Naive thymus-derived CD4-positive, alpha-beta T cell (primary cell): ENCODE results near the gene EEF1AKMT1. TPM values are rescaled to one million over a fixed set of nuclear protein-coding genes. Genes with fewer than 3 reads are reported as not detected.
A peak's percentile ranks its signal among the peaks of the same experiment; 100 is the strongest.

Experiments used
- ATAC-seq: fragments of 150-1000 bp; cut with Tn5 transposase; 2 replicates; pipeline ENCODE4 v1.10.0; 2021; ENCODE audit warnings: mild to moderate bottlenecking, moderate library complexity
- CTCF ChIA-PET: fragments of 350-600 bp; sonication (Branson Sonifier 250); formaldehyde crosslinking; loops from one replicate; lab custom pipeline; 2021; ENCODE audit warnings: antibody characterized with exemption; lab: Charles Lee
- POLR2A ChIA-PET: fragments of 350-600 bp; sonication (Branson Sonifier 250); formaldehyde crosslinking; loops from one replicate; lab custom pipeline; 2021; ENCODE audit warnings: antibody characterized with exemption, inconsistent platforms; lab: Charles Lee
- DNase-seq, 9 donors: peaks; one replicate each; pipeline versions ENCODE4 v3.0.0 to v3.0.0-alpha.2; 2020 to 2022; ENCODE audit warnings: mixed read lengths in 1 of 9
- H3K27ac ChIP-seq: one replicate; pipeline ENCODE4 v1.7.0; 2013; ENCODE audit warnings: mild to moderate bottlenecking, low read depth, low read length, moderate library complexity
- H3K27me3 ChIP-seq, 2 donors: one replicate each; pipeline ENCODE4 v1.7.0; 2013; ENCODE audit warnings: low read length in 2 of 2, mild to moderate bottlenecking in 2 of 2, moderate library complexity in 2 of 2; ENCODE audit not compliant: control insufficient read depth in 2 of 2, insufficient read depth in 2 of 2
- H3K36me3 ChIP-seq, 3 experiments: 1 replicate in 2 of 3; 2 replicates in 1 of 3; pipeline ENCODE4 v1.7.0; 2013; ENCODE audit warnings: low read length in 3 of 3, mild to moderate bottlenecking in 3 of 3, moderate library complexity in 1 of 3; ENCODE audit not compliant: insufficient read depth in 3 of 3, control insufficient read depth in 2 of 3
- H3K4me1 ChIP-seq, 2 donors: one replicate each; pipeline ENCODE4 v1.7.0; 2013; ENCODE audit warnings: low read length in 2 of 2, mild to moderate bottlenecking in 2 of 2, moderate library complexity in 1 of 2; ENCODE audit not compliant: control insufficient read depth in 2 of 2, insufficient read depth in 2 of 2
- H3K4me3 ChIP-seq: 2 replicates; pipeline ENCODE4 v1.7.0; 2013; ENCODE audit warnings: mild to moderate bottlenecking, low read length
- H3K9me3 ChIP-seq, 3 experiments: 1 replicate in 2 of 3; 2 replicates in 1 of 3; pipeline ENCODE4 v1.7.0; 2013; ENCODE audit warnings: low read length in 3 of 3; ENCODE audit not compliant: control insufficient read depth in 2 of 3
- H3K27ac Mint-ChIP-seq, 9 donors: one replicate each; pipeline ENCODE4 v1.8.0; 2020 to 2022; ENCODE audit warnings: mixed read lengths in 9 of 9, mild to moderate bottlenecking in 8 of 9, moderate library complexity in 5 of 9, inconsistent platforms in 2 of 9
- H3K27me3 Mint-ChIP-seq, 5 donors: one replicate each; pipeline ENCODE4 v1.8.0; 2021 to 2022; ENCODE audit warnings: mixed read lengths in 5 of 5, mild to moderate bottlenecking in 1 of 5
- H3K36me3 Mint-ChIP-seq, 5 donors: one replicate each; pipeline ENCODE4 v1.8.0; 2020 to 2022; ENCODE audit warnings: mixed read lengths in 5 of 5, mild to moderate bottlenecking in 3 of 5, inconsistent platforms in 1 of 5
- H3K4me1 Mint-ChIP-seq, 7 donors: one replicate each; pipeline ENCODE4 v1.8.0; 2020 to 2022; ENCODE audit warnings: mixed read lengths in 7 of 7, mild to moderate bottlenecking in 3 of 7, inconsistent platforms in 1 of 7
- H3K4me3 Mint-ChIP-seq, 10 donors: one replicate each; pipeline ENCODE4 v1.8.0; 2020 to 2022; ENCODE audit warnings: mild to moderate bottlenecking in 10 of 10, mixed read lengths in 10 of 10, moderate library complexity in 6 of 10, inconsistent platforms in 2 of 10
- H3K9me3 Mint-ChIP-seq, 11 donors: one replicate each; pipeline ENCODE4 v1.8.0; 2020 to 2022; ENCODE audit warnings: mixed read lengths in 11 of 11, mild to moderate bottlenecking in 4 of 11, inconsistent platforms in 1 of 11, moderate library complexity in 1 of 11
- intact Hi-C, 2 donors: fragments of 100-400 bp; cut with micrococcal nuclease; formaldehyde crosslinking; loops; one replicate each; pipeline ENCODE4 v1.15.1; 2023
- polyA plus RNA-seq, 2 donors: library from polyadenylated mRNA; unstranded; fragments of 300-500 nt; fragmentation: Illumina TruSeq; gene quantifications; one replicate each; pipeline ENCODE4 v1.2.3, GENCODE V29; 2021
- total RNA-seq, 6 experiments: library from RNA in 5 of 6; stranded (reverse) in 5 of 6; gene quantifications; 1 replicate in 5 of 6; 2 replicates in 1 of 6; pipeline ENCODE4 v1.2.3 and lab custom pipeline; 2021 to 2026

EEF1AKMT1 gene
- total and polyA plus RNA-seq, 7 experiments from 2014 or later = 4.2 to 14.1 (median 9.8) TPM

DNA sequence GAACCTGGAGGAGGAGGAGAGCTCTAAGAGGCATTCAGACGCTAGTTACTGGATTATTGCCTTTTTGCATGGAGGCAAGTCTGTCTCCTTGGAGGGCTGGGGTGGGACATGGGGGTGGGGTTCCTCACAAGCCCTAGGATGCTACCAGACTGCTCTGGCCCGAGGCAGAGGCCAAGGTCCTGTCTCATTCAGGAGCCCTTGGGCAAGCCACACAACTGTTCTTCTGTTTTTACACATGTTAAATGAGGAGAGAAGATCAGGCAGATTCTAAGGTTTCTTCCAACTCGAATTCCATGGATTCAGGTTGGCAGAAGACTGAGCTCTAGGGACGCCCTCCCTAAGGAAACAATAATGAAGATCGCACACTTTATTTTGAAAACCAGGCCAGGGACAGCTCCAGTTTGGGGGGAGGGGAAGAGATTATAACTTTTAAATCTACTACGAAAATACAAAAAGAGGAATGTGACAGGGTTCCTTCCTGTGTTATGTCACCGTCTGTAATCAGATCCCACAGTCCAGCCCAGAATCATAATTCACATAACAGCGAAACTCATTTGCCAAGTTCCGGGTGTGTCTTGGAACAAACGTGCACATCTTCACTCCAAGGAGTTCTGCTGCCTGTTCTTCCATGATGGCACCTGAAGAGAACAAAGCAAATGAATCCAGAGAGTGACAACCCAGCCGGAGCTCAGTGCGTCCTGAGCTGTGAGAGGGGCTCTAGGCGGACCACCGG is 45.0 kb downstream of the EEF1AKMT1 start:
- Histone ChIP-seq H3K27ac (no peak overlapping the region), H3K9me3 (no peaks in the 10 kb centered on the region), H3K27me3 (no peaks in the 10 kb centered on the region), H3K4me1 (no peaks in the 10 kb centered on the region), H3K36me3 (peaks cover 0 to 6% (median 0%) of the 10 kb centered on the region in 3 experiments), H3K4me3 (no peak overlapping the region)
- H3K4me3 Mint-ChIP-seq = no peak overlapping the region
- H3K27ac Mint-ChIP-seq = no peak overlapping the region
- POLR2A ChIA-PET = no interaction called here
- peaks cover 0 to 32% (median 27%) of the 10 kb centered on the region in 5 donors for H3K36me3 Mint-ChIP-seq
- CTCF ChIA-PET = no interaction called here
- H3K9me3 Mint-ChIP-seq = peaks cover 0 to 2% (median 0%) of the 10 kb centered on the region in 11 donors
- peaks cover 0 to 2% (median 0%) of the 10 kb centered on the region in 7 donors for H3K4me1 Mint-ChIP-seq
- H3K27me3 Mint-ChIP-seq = no peaks in the 10 kb centered on the region
- intact Hi-C loops = no loop called here
- DNase-seq = no peak
- ATAC-seq = no peak

GRCh38 chr13:20727856-20728255 is 45.9 kb downstream of the EEF1AKMT1 start:
- H3K27me3 ChIP-seq = no peaks in the 10 kb centered on the region
- intact Hi-C loops = no loop called here
- no peaks in the 10 kb centered on the region for H3K9me3 ChIP-seq
- Mint-ChIP-seq H3K4me1 (peaks cover 0 to 2% (median 0%) of the 10 kb centered on the region in 7 donors), H3K9me3 (peaks cover 0 to 2% (median 0%) of the 10 kb centered on the region in 11 donors), H3K27me3 (peaks cover 0 to 4% (median 2%) of the 10 kb centered on the region in 5 donors), H3K27ac (no peak overlapping the region), H3K36me3 (peaks cover 0 to 32% (median 27%) of the 10 kb centered on the region in 5 donors), H3K4me3 (no peak overlapping the region)
- CTCF ChIA-PET = no interaction called here
- H3K4me1 ChIP-seq = no peaks in the 10 kb centered on the region
- H3K4me3 ChIP-seq = no peak overlapping the region
- H3K27ac ChIP-seq = no peak overlapping the region
- no peak for DNase-seq
- POLR2A ChIA-PET = no interaction called here
- ATAC-seq = no peak
- peaks cover 0 to 6% (median 0%) of the 10 kb centered on the region in 3 experiments for H3K36me3 ChIP-seq

GRCh38 chr13:20721454-20722357 is 52.1 kb downstream of the EEF1AKMT1 start:
- Mint-ChIP-seq H3K9me3 (no peaks in the 10 kb centered on the region), H3K36me3 (peaks cover 0 to 4% (median 0%) of the 10 kb centered on the region in 5 donors), H3K27ac (no peak overlapping the region), H3K27me3 (peaks cover 10 to 18% (median 14%) of the 10 kb centered on the region in 5 donors), H3K4me1 (peaks cover 0 to 8% (median 3%) of the 10 kb centered on the region in 7 donors), H3K4me3 (peak overlapping the region in 9 of 10 donors; percentile 23 to 78 (median 53))
- intact Hi-C loops = no loop called here
- H3K36me3 ChIP-seq = no peaks in the 10 kb centered on the region
- ChIA-PET CTCF (no interaction called here), POLR2A (no interaction called here)
- no peaks in the 10 kb centered on the region for H3K9me3 ChIP-seq
- no peak overlapping the region for H3K4me3 ChIP-seq
- H3K4me1 ChIP-seq = no peaks in the 10 kb centered on the region
- no peaks in the 10 kb centered on the region for H3K27me3 ChIP-seq
- DNase-seq = peak in 1 of 9 donors; percentile 10
- H3K27ac ChIP-seq = no peak overlapping the region
- peak; percentile 44 for ATAC-seq

- Histone ChIP-seq H3K27ac (no peak overlapping the region), H3K4me1 (no peaks in the 10 kb centered on the region), H3K36me3 (no peaks in the 10 kb centered on the region), H3K4me3 (no peak overlapping the region), H3K27me3 (no peaks in the 10 kb centered on the region), H3K9me3 (no peaks in the 10 kb centered on the region)
- no peak for DNase-seq
- H3K36me3 Mint-ChIP-seq = no peaks in the 10 kb centered on the region
- intact Hi-C loops = no loop called here
- peaks cover 10 to 18% (median 14%) of the 10 kb centered on the region in 5 donors for H3K27me3 Mint-ChIP-seq
- ChIA-PET POLR2A (no interaction called here), CTCF (no interaction called here)
- H3K9me3 Mint-ChIP-seq = no peaks in the 10 kb centered on the region
- H3K27ac Mint-ChIP-seq = no peak overlapping the region
- peaks cover 0 to 8% (median 3%) of the 10 kb centered on the region in 7 donors for H3K4me1 Mint-ChIP-seq
- peak overlapping the region in 3 of 10 donors; percentile 34 to 59 (median 53) for H3K4me3 Mint-ChIP-seq
- ATAC-seq = no peak
Measured at GRCh38 chr13:20721058-20721453, 52.7 kb downstream of the EEF1AKMT1 start.

GRCh38 chr13:20720499-20720898 is 53.3 kb downstream of the EEF1AKMT1 start:
- Histone ChIP-seq H3K9me3 (no peaks in the 10 kb centered on the region), H3K4me3 (no peak overlapping the region), H3K36me3 (no peaks in the 10 kb centered on the region), H3K27ac (no peak overlapping the region), H3K27me3 (no peaks in the 10 kb centered on the region), H3K4me1 (no peaks in the 10 kb centered on the region)
- H3K9me3 Mint-ChIP-seq = no peaks in the 10 kb centered on the region
- no peak for DNase-seq
- POLR2A ChIA-PET = no interaction called here
- H3K27me3 Mint-ChIP-seq = peaks cover 10 to 18% (median 14%) of the 10 kb centered on the region in 5 donors
- no peak overlapping the region for H3K27ac Mint-ChIP-seq
- no peak for ATAC-seq
- intact Hi-C loops = no loop called here
- peak overlapping the region in 1 of 10 donors; percentile 34 for H3K4me3 Mint-ChIP-seq
- no peaks in the 10 kb centered on the region for H3K36me3 Mint-ChIP-seq
- CTCF ChIA-PET = interaction anchor here (0.6 kb wide), 1 partner anchor 181 kb away, joined by 3 read pairs; no protein-coding TSS in a partner anchor
- H3K4me1 Mint-ChIP-seq = peaks cover 0 to 8% (median 3%) of the 10 kb centered on the region in 7 donors

DNA sequence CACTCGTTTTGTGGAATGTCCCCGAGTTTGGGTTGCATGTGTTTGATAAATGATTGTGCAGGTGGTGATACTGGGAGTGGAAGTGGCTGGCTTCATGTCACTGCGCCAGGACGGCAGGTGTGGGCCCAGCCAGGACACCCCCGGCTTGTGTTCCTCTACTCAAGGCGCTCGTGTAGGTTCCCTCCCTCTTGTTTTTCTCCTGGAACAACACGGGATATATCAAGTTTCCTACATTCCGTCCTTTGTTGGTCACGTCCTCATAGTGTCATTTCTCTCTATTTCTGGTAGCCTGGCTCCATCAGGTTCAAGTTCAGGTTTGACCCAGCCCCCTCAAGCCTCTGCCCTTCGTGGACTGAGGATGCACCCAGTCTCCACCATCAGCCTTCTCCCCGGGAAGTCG is 54.0 kb downstream of the EEF1AKMT1 start:
- DNase-seq = no peak
- intact Hi-C loops = no loop called here
- no peaks in the 10 kb centered on the region for H3K36me3 Mint-ChIP-seq
- Histone ChIP-seq H3K27ac (no peak overlapping the region), H3K27me3 (no peaks in the 10 kb centered on the region), H3K4me1 (no peaks in the 10 kb centered on the region), H3K9me3 (no peaks in the 10 kb centered on the region), H3K4me3 (no peak overlapping the region), H3K36me3 (no peaks in the 10 kb centered on the region)
- H3K4me3 Mint-ChIP-seq = no peak overlapping the region
- no peak overlapping the region for H3K27ac Mint-ChIP-seq
- ATAC-seq = no peak
- H3K4me1 Mint-ChIP-seq = peaks cover 0 to 8% (median 3%) of the 10 kb centered on the region in 7 donors
- POLR2A ChIA-PET = no interaction called here
- CTCF ChIA-PET = interaction anchor here (0.6 kb wide), 1 partner anchor 181 kb away, joined by 3 read pairs; no protein-coding TSS in a partner anchor
- H3K27me3 Mint-ChIP-seq = peaks cover 10 to 18% (median 14%) of the 10 kb centered on the region in 5 donors
- no peaks in the 10 kb centered on the region for H3K9me3 Mint-ChIP-seq
